ENCODE results near the gene EWSR1.
"Not testable (repeated sequence)": the region's sequence is repeated elsewhere in the genome, so short reads cannot be mapped to it uniquely, and the experiment has no call there.

EWSR1 gene, protein sequence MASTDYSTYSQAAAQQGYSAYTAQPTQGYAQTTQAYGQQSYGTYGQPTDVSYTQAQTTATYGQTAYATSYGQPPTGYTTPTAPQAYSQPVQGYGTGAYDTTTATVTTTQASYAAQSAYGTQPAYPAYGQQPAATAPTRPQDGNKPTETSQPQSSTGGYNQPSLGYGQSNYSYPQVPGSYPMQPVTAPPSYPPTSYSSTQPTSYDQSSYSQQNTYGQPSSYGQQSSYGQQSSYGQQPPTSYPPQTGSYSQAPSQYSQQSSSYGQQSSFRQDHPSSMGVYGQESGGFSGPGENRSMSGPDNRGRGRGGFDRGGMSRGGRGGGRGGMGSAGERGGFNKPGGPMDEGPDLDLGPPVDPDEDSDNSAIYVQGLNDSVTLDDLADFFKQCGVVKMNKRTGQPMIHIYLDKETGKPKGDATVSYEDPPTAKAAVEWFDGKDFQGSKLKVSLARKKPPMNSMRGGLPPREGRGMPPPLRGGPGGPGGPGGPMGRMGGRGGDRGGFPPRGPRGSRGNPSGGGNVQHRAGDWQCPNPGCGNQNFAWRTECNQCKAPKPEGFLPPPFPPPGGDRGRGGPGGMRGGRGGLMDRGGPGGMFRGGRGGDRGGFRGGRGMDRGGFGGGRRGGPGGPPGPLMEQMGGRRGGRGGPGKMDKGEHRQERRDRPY

GRCh38 chr22:29267858-29268510 lies at the start of gene EWSR1, which contains the start of gene RHBDD3:
Gene EWSR1, plus strand, starts transcription at chr22:29268268. Its CDS starts 69 bp downstream, at chr22:29268337.
Gene RHBDD3, minus strand, starts transcription at chr22:29267981. Its CDS starts 2,355 bp downstream, at chr22:29265626.
- Histone ChIP-seq H3K4me3 (ENCODE audit: low read length in 2 of 2) (peak within 1 kb of the TSS; percentile 95 to 96), H3K4me1 (ENCODE audit: control insufficient read depth in 2 of 2, insufficient read depth in 2 of 2, low read length in 2 of 2) (peaks cover 30 to 39% of the 10 kb centered on the region in 2 donors), H3K27me3 (ENCODE audit: control insufficient read depth in 2 of 2, insufficient read depth in 2 of 2, low read length in 2 of 2) (no peaks in the 10 kb centered on the region), H3K9me3 (ENCODE audit: control insufficient read depth in 2 of 2, low read length in 2 of 2) (no peaks in the 10 kb centered on the region), H3K9ac (ENCODE audit: low read depth in 1 of 2, low read length in 2 of 2) (peak within 1 kb of the TSS; percentile 99), H3K27ac (ENCODE audit: low read depth in 2 of 2, low read length in 2 of 2) (peak within 1 kb of the TSS; percentile 98), H3K36me3 (ENCODE audit: control insufficient read depth in 2 of 2, insufficient read depth in 2 of 2, low read length in 2 of 2) (peaks cover 11 to 31% of the 10 kb centered on the region in 2 donors)

DNA sequence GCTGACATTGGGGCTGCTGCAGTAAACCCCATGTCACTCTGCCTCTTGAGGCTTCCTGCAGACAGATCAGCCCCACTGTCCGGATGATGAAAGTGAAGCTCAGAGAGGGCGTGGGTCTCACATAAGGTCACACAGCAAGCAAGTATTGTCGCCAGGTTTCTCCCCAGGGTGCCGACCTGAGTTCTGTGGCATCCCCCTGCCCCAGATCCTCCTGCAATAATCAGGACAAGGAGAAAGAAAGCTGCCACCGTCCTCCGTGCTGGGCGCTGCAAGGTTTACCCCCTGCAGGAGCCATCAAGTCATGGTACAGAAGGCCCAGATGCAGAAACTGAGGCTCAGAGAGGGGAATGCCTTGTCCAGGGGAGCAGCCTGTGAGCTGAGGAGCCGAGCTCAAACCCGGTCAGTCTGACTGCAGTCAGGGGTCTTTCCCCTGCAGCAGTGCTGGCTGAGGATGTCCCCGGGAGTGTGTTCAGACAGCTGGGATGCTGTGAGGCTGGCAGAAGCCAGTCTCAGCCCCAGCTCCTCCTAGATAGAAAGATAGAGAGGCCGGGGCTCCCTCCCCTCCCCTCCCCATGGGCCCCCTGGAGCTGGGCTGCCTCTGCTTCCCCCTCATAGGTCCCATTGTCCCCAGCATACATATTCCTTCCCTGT lies 49.2 kb upstream of the EWSR1 start:
- Histone ChIP-seq H3K9me3 (ENCODE audit: control insufficient read depth in 2 of 2, low read length in 2 of 2) (no peaks in the 10 kb centered on the region), H3K27me3 (ENCODE audit: control insufficient read depth in 2 of 2, insufficient read depth in 2 of 2, low read length in 2 of 2) (no peaks in the 10 kb centered on the region), H3K4me1 (ENCODE audit: control insufficient read depth in 2 of 2, insufficient read depth in 2 of 2, low read length in 2 of 2) (peaks cover 0 to 4% of the 10 kb centered on the region in 2 donors), H3K9ac (ENCODE audit: low read depth in 1 of 2, low read length in 2 of 2) (no peak overlapping the region), H3K27ac (ENCODE audit: low read depth in 2 of 2, low read length in 2 of 2) (no peak overlapping the region), H3K4me3 (ENCODE audit: low read length in 2 of 2) (no peak overlapping the region), H3K36me3 (ENCODE audit: control insufficient read depth in 2 of 2, insufficient read depth in 2 of 2, low read length in 2 of 2) (no peaks in the 10 kb centered on the region)

- H3K4me3 ChIP-seq (ENCODE audit: low read length in 2 of 2); H3K9me3 ChIP-seq (ENCODE audit: control insufficient read depth in 2 of 2, low read length in 2 of 2); H3K27me3 ChIP-seq (ENCODE audit: control insufficient read depth in 2 of 2, insufficient read depth in 2 of 2, low read length in 2 of 2); H3K36me3 ChIP-seq (ENCODE audit: control insufficient read depth in 2 of 2, insufficient read depth in 2 of 2, low read length in 2 of 2); H3K4me1 ChIP-seq (ENCODE audit: control insufficient read depth in 2 of 2, insufficient read depth in 2 of 2, low read length in 2 of 2); H3K9ac ChIP-seq (ENCODE audit: low read depth in 1 of 2, low read length in 2 of 2); H3K27ac ChIP-seq (ENCODE audit: low read depth in 2 of 2, low read length in 2 of 2): not testable (repeated sequence)
Measured at GRCh38 chr22:29219409-29219782, 48.7 kb upstream of the EWSR1 start.

- Histone ChIP-seq H3K4me3 (ENCODE audit: low read length in 2 of 2) (no peak overlapping the region), H3K36me3 (ENCODE audit: control insufficient read depth in 2 of 2, insufficient read depth in 2 of 2, low read length in 2 of 2) (no peaks in the 10 kb centered on the region), H3K27ac (ENCODE audit: low read depth in 2 of 2, low read length in 2 of 2) (peak overlapping the region in 1 of 2 donors; percentile 16), H3K4me1 (ENCODE audit: control insufficient read depth in 2 of 2, insufficient read depth in 2 of 2, low read length in 2 of 2) (peaks cover 0 to 4% of the 10 kb centered on the region in 2 donors), H3K9ac (ENCODE audit: low read depth in 1 of 2, low read length in 2 of 2) (no peak overlapping the region), H3K9me3 (ENCODE audit: control insufficient read depth in 2 of 2, low read length in 2 of 2) (no peaks in the 10 kb centered on the region), H3K27me3 (ENCODE audit: control insufficient read depth in 2 of 2, insufficient read depth in 2 of 2, low read length in 2 of 2) (no peaks in the 10 kb centered on the region)
Measured at GRCh38 chr22:29219881-29220670, 48.0 kb upstream of the EWSR1 start.

DNA sequence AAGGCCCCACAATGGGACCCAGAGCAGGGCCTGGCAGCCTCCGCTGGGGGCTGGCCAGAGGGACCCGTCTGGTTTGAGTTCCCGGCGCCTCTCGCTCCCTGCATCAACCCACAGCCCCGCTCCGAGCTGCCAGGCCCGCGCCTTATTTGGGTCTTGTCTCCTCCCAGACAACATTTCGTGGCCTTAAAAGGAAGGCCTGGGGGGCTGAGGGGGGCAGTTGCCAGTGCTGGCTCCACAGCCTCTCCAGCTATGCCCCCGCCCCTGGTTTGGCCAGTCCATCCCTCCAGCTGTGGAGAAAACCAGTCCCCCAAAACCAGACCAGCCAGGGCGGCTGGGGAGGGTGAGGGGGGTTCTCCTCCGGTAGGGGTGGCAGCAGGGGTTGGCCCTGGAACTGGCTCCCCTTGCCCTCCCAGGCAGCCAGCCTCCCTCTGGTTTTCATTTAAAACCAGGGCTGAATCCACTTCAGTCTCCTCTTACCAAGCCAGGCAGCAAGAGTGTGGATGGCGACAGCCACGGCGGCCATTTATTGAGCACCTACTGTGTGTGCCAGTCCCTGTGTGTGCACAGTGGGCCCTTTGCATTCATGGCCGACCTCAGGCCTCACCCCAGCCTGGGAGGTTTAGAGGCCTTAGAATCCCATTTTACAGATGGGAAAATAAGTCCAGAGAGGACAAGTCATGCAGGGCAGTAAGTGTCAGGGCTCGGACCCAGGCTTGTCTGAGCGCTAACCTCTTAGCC lies 43.8 kb upstream of the EWSR1 start:
- Histone ChIP-seq H3K36me3 (ENCODE audit: control insufficient read depth in 2 of 2, insufficient read depth in 2 of 2, low read length in 2 of 2) (no peaks in the 10 kb centered on the region), H3K27me3 (ENCODE audit: control insufficient read depth in 2 of 2, insufficient read depth in 2 of 2, low read length in 2 of 2) (no peaks in the 10 kb centered on the region), H3K9me3 (ENCODE audit: control insufficient read depth in 2 of 2, low read length in 2 of 2) (no peaks in the 10 kb centered on the region), H3K4me1 (ENCODE audit: control insufficient read depth in 2 of 2, insufficient read depth in 2 of 2, low read length in 2 of 2) (peaks cover 4 to 6% of the 10 kb centered on the region in 2 donors), H3K9ac (ENCODE audit: low read depth in 1 of 2, low read length in 2 of 2) (no peak overlapping the region), H3K4me3 (ENCODE audit: low read length in 2 of 2) (no peak overlapping the region), H3K27ac (ENCODE audit: low read depth in 2 of 2, low read length in 2 of 2) (peak overlapping the region; percentile 74)

GRCh38 chr22:29224859-29225410 lies 43.1 kb upstream of the EWSR1 start:
- H3K27ac ChIP-seq (ENCODE audit: low read depth in 2 of 2, low read length in 2 of 2) = peak overlapping the region; percentile 74

DNA sequence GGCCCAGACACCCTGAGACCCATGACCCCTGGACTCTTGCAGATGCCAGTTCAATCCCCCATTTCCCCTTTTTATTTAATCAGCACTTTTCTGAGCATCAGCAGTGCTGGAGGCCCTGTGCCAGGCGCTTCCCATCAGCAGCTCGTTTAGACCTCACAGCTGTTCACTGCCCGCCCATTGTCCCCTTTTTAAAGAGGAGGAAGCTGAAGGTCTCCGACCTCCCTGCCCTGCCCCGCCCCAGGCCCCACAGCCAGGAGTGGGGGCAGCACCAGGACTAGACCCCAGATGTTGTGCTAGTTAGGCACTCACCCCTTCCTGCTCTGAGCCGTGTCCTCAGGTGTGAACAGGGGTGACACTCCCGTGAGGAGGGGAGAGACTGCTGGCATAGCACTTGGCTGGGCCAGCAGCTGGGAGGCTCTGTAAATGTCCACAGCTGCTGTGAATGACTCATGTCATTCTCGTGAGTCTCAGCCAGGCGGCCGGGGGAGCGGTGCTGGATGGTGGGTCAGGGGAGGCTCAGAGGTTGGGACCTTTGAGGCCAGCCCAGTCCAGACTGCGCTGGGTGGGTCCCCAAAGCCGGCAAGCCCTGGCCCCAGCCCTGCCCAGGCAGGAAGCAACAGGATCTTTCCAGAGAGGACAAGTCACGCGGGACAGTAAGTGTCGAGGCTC lies 42.5 kb upstream of the EWSR1 start:
- peak overlapping the region; percentile 74 for H3K27ac ChIP-seq (ENCODE audit: low read depth in 2 of 2, low read length in 2 of 2)
- H3K9me3 ChIP-seq (ENCODE audit: control insufficient read depth in 2 of 2, low read length in 2 of 2) = no peaks in the 10 kb centered on the region
- H3K36me3 ChIP-seq (ENCODE audit: control insufficient read depth in 2 of 2, insufficient read depth in 2 of 2, low read length in 2 of 2) = no peaks in the 10 kb centered on the region
- no peak overlapping the region for H3K4me3 ChIP-seq (ENCODE audit: low read length in 2 of 2)
- no peak overlapping the region for H3K9ac ChIP-seq (ENCODE audit: low read depth in 1 of 2, low read length in 2 of 2)
- no peaks in the 10 kb centered on the region for H3K27me3 ChIP-seq (ENCODE audit: control insufficient read depth in 2 of 2, insufficient read depth in 2 of 2, low read length in 2 of 2)
- peaks cover 0 to 6% of the 10 kb centered on the region in 2 donors for H3K4me1 ChIP-seq (ENCODE audit: control insufficient read depth in 2 of 2, insufficient read depth in 2 of 2, low read length in 2 of 2)

More at GRCh38 chr22:29224859-29225410, 43.1 kb upstream of the EWSR1 start:
- peaks cover 3 to 6% of the 10 kb centered on the region in 2 donors for H3K4me1 ChIP-seq (ENCODE audit: control insufficient read depth in 2 of 2, insufficient read depth in 2 of 2, low read length in 2 of 2)
- no peaks in the 10 kb centered on the region for H3K9me3 ChIP-seq (ENCODE audit: control insufficient read depth in 2 of 2, low read length in 2 of 2)
- no peak overlapping the region for H3K9ac ChIP-seq (ENCODE audit: low read depth in 1 of 2, low read length in 2 of 2)
- no peak overlapping the region for H3K4me3 ChIP-seq (ENCODE audit: low read length in 2 of 2)
- H3K27me3 ChIP-seq (ENCODE audit: control insufficient read depth in 2 of 2, insufficient read depth in 2 of 2, low read length in 2 of 2) = no peaks in the 10 kb centered on the region
- no peaks in the 10 kb centered on the region for H3K36me3 ChIP-seq (ENCODE audit: control insufficient read depth in 2 of 2, insufficient read depth in 2 of 2, low read length in 2 of 2)

DNA sequence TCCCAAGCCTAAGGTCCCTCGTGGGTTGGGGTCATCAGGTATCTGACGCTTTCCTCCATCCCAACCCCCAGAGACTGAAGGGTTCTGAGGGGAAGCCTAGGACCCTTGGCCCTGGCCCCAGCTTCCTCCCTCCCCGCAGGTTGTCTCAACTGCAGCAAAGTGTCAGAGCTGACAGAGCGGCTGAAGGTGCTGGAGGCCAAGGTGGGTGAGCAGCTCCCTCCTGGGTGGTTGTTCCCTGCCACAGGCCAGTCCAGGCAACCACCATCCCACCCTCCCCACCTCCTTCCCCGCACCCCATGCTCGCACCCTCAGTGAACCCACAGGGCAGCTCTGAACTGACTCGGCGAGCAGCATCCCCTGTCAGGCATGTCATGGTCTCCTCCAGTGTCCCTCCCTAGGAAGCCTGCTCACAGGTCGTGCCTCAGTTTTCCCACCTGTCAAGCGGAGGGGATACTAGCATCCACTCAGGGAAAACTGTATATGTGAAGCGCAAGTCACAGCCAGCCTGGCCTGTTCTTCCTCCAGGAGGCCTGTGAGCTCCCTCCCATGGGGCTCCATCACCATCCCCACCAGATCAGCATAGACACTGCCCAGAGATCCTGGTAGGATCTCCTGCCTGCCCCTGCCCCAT lies 41.6 kb upstream of the EWSR1 start:
- Histone ChIP-seq H3K9ac (ENCODE audit: low read depth in 1 of 2, low read length in 2 of 2) (no peak overlapping the region), H3K9me3 (ENCODE audit: control insufficient read depth in 2 of 2, low read length in 2 of 2) (no peaks in the 10 kb centered on the region), H3K27me3 (ENCODE audit: control insufficient read depth in 2 of 2, insufficient read depth in 2 of 2, low read length in 2 of 2) (no peaks in the 10 kb centered on the region), H3K4me3 (ENCODE audit: low read length in 2 of 2) (no peak overlapping the region), H3K36me3 (ENCODE audit: control insufficient read depth in 2 of 2, insufficient read depth in 2 of 2, low read length in 2 of 2) (no peaks in the 10 kb centered on the region), H3K27ac (ENCODE audit: low read depth in 2 of 2, low read length in 2 of 2) (peak overlapping the region; percentile 74), H3K4me1 (ENCODE audit: control insufficient read depth in 2 of 2, insufficient read depth in 2 of 2, low read length in 2 of 2) (peaks cover 0 to 6% of the 10 kb centered on the region in 2 donors)

All from mucosa of rectum (tissue), 2 donors.